A204.1 (cell line): ENCODE results near the gene SLX9.
"Not testable (repeated sequence)": the region's sequence is repeated elsewhere in the genome, so short reads cannot be mapped to it uniquely, and the experiment has no call there.

ENCODE experiments used
- FAIRE-seq: peaks from 2 replicates; lab custom pipeline; 2012; peaks lifted over from hg19 to GRCh38; lab: Jason Lieb, UNC

Gene SLX9

GRCh38 chr21:44902268-44903049 lies 37.4 kb upstream of the SLX9 start:
- no peak for FAIRE-seq

DNA sequence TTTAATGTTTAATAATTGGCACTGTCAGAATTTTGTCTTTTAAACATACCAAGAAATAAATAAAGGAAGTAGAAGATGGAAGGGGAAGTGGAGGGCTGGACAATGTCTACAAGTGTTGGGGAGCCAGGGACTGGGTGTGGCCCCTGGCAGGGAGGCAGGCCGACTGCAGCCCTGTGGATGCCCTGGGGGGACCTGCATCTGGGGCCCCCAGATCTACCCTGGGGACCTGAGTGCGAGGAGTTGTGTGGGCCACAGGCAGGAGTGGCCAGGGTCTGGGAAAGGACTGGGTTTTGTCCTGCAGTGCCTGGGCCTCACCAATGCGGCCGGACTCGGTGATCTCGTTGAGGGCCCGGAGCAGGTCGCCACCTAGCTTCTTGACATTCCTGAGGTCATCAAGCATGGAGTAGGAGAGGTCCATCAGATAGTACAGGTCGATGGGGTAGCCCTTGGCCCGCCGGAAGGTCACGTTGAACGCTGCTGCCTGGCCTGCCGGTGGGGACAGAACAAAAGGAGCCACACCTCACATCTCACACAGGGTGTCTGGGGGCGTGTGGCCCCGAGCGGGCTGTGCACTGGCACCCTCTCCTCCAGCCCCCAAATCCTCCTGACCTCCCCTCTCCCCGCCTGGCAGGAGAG lies 36.7 kb upstream of the SLX9 start:
- FAIRE-seq, result no peak

DNA sequence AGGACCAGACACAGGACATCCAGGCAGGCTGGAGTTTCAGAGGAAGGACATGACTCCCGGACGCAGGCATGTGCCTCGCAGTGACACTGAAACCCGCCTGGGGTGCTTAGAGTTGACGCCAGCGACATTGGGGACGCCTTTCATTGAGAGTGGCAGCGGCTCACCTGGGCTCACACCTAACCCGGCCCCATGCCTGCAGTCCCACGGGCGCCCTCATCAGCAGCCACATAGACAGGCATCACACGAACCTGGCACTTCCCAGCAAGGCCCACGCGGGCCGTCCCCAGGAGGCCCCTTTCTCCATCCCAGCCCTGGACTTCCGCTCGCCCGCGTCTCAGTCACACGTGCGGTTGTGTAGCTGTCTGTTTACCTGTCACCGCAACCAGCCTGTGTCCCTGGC lies 36.1 kb upstream of the SLX9 start:
- no peak for FAIRE-seq

DNA sequence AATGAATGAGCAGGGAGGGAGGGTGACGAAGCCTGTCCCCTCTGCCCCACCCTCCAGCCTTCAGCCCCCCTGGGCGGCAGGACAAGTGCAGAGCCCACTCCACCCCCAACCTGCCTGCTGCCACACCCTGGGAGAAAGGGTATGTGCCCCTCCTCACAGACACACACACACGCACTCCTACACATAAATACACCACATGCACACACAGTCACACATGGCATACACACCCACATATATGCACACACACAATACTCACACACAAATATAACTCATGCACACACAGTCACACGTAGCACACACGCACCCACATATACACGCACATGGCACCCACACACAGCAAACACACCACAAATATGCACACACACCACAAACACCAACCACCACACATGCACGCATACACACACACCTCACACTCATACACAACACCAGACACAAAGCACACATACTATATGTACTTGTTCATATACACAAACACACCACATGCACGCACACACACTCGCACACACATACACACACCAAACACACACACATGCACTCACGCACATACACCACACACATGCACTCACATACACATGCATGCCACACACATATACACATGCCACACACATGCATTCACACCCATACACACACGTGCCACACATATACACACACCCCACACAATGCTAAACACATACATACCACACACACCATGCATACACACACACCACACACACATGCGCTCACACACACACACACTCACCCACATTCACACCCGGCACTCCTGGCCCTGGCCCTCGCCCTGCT lies 35.5 kb upstream of the SLX9 start:
- FAIRE-seq, result no peak

DNA sequence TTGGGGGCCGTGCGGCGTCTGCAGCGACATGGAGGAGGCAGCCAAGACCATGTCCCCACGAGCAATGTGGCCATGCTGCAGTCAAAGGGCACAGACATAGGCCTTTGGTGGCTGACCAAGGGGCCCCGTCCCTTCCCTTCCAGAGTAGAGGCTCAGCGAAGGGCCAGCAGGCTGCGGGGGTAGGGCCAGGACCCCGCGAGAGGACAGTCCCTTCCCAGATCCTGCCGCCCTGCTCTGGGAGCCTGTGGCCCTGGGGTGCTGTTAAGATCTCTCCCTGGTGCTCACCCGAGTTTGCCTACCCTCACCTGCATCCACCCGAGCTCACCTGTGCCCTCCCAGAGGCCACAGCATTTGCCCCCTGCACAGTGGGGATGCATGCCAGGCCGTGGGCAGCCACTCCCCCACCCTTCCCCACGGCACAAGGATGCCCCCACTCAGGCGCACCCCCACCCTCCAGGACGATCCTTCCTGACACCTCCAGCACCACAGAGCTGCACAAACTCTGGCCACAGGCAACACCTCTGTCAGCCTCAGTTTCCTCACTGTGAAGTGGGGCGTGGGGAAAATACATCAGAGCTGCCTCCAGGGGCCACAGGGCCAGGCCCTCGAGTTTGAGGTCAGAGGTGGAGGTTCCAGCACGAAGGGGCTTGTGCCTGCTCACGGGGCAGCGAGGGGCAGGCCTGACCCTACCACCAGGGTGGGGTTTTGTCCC lies 34.7 kb upstream of the SLX9 start:
- FAIRE-seq, result no peak

GRCh38 chr21:44905728-44906090 lies 34.1 kb upstream of the SLX9 start:
- no peak for FAIRE-seq

DNA sequence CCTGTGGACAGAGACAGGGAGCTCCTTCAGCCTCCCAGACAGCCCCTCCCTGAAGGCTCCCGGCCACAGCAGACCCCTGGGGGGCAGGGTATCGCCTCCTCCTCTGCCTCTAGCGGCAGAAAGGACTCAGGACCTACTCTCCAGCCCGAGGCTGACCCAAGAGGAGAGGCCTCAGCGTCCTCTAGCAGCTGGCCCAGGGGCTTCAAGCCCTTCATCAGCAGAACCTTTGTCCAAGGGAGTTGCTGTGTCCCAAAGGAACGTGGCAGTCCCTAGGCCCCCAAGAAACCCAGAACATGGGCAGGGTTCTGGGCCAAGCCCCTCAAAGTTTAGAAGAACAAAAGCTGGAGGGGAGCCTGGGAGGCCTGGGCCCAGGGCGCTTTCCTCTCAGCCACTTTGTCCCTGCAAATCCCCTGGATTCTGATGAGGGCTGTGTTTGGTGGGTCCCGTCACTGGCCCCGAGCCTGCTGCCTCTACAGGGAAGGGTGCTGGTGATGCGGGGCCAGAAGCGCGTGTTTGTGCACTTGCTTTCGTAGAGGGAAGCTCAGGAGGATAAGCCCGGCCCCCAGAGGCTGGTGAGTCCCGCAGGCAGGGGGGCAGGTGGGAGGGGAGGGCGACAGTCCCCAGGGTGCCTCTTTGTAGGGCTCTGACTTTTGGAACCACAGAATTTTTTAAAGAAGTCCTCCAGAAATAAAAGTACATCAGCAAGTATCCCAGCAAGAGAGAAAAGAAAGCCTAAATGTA lies 32.4 kb upstream of the SLX9 start:
- FAIRE-seq, result no peak

DNA sequence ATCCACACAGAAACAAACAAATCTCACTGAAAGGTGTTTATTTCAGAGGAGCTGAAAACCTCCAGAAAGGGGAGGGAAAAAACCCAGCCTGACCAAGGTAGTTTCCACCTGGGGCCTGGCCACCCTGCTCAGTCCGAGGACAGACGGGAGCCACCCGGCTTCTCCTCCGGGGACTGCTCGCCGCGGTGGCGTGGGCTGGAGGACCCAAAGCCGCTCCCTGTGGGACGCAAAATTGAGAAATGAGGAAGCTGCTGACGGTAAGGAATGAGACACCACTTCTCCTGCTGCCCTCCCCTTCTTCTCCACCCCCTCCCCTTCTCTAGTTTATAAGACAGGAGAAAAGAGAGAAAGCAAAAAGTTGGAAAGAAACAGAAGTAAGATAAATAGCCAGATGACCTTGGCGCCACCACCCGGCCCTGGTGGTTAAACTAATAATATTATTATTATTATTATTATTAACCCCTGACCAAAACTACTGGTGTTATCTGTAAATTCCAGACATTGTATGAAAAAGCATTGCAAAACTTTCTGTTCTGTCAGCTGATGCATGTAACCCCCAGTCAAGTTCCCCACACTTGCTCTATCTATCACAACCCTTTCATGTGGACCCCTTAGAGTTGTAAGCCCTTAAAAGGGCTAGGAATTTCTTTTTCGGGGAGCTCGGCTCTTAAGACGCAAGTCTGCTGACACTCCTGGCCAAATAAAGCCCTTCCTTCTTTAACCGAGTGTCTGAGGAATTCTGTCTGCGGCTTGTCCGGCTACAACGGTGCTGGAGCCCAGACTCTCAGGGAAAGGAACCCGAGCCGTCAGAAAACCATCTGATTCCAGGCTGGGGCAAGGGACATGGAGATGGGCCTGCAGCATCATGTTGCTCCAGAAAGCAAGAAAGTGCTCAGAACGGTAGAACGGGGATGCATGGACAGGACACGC lies 31.6 kb upstream of the SLX9 start:
- no peak for FAIRE-seq

DNA sequence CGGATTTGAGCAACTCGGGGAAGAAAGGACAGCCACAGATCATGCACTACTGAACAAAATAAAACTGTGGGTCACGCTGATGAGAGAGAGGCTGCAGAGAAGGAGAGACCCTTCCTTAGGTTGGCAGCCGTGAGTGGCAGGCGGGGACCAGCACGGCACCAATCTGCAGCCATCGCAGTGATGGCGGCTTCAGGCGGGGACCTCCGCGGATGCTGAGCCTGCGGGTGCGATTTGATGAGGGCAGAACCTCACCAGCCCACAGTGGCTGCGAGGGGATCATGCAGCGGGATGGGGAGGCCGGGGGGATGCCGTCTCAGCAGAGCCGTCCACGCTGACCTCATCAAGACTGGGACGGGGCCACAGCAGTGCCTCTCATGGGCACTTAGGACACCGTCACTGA lies 30.9 kb upstream of the SLX9 start:
- FAIRE-seq, result no peak

- no peak for FAIRE-seq
These were observed 30.1 kb upstream of the SLX9 start for GRCh38 chr21:44909719-44910118.

- FAIRE-seq, result no peak
These were observed 29.4 kb upstream of the SLX9 start for GRCh38 chr21:44910229-44911067.

DNA sequence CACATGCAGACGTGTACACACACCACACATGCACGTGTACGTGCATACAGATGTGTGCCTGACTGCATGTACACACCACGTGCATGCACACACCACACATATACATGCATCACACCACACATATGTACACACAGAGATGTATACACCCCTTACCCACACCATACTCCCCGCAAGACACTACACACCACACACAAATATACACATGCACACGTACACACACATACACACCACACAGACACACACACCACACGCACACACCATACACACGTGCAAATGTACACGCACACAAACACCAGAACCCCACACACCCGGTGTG lies 28.8 kb upstream of the SLX9 start:
- FAIRE-seq, result no peak

DNA sequence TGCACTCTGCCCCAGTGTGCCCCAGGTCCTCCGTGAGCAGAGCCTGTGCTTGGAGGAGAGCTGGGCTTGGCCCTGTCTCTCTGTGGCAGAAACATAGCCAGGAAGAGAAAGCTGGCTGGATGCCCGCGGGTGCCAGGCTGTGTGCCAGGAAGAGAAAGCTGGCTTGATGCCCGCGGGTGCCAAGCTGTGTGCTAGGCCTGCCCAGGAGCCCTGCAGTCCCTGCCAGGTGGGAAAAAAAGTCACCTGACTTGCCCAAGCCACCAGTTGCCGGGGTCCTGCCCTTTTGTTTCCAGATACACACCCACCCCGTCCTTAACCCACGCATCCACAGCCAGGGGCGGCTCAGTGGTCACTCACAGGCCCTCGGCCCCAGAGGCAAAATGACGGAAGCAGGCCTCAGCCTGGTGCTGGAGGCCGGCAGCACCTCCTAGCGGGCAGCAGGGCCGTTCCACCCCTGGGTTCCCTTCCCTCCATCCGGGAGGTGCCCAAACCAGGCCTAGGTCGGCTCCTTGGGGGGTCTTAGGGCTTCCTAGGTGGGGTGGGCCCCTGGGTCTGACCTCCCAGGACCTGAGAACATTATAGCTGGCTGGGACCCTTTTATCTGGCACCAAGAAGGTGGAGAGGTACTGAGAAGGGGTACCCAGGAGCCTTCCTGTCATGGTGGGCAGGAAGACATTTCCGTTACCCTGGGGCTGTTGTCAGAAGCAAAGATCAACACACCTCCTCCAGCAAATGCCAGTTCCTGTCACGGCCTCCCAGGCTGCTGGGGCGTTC lies 28.3 kb upstream of the SLX9 start:
- FAIRE-seq, result no peak

DNA sequence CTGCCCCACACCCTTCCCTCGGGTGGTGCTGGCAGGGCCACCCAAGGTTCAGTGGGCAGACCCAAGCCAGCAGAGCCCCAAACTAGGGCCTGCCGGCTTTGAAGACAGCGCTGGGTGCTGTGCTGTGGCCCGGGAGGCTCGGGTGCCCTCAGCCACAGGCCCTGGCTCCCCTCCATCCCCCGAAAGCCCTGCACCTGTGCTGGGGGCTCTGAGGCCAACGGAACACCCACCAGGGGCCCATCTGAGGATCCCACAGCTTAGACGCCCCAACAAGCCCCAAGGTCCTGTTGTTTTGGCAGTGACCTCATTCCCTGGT lies 27.7 kb upstream of the SLX9 start:
- no peak for FAIRE-seq

DNA sequence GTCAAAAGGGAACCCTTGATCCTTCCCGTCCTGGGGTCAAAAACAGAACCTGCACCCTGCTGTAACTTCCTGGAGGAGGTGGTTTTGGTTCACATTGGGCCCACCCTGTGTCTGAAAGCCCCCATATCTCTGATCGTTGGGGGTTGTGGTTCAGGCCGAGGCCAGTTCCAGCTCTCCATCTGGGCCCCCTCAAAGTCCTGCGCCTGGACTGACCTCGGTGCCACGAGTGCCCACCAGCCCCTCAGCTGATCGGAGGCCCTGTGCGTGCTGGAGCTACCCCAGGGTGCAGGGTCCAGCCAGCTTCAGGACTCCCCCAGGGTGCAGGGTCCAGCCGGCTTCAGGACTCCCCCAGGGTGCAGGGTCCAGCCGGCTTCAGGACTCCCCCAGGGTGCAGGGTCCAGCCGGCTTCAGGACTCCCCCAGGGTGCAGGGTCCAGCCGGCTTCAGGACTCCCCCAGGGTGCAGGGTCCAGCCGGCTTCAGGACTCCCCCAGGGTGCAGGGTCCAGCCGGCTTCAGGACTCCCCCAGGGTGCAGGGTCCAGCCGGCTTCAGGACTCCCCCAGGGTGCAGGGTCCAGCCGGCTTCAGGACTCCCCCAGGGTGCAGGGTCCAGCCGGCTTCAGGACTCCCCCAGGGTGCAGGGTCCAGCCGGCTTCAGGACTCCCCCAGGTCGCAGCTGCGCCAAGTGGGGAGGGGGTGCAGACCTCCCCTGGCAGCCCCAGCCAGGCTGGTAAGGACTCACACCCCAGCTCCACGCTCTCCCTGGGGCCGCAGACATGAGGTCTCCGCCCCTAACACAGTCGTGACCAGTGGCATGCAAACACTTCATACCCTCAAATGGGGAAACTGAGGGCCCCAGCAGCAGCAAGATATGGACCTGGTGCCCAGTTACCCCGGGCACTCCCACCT lies 27.1 kb upstream of the SLX9 start:
- FAIRE-seq, result not testable (repeated sequence)

GRCh38 chr21:44913425-44914175 lies 26.2 kb upstream of the SLX9 start:
- no peak for FAIRE-seq

- no peak for FAIRE-seq
These were observed 25.5 kb upstream of the SLX9 start for GRCh38 chr21:44914176-44914874.
